HFFc6 (cell line): ENCODE results near the gene NSFL1C. TPM values are rescaled to one million over a fixed set of nuclear protein-coding genes. Genes with fewer than 3 reads are reported as not detected.

Experiments used
- DNase-seq: peaks from one replicate; pipeline ENCODE4 v3.0.0-alpha.2; 2018
- H3K27ac Mint-ChIP-seq: 2 replicates; pipeline ENCODE4 v1.8.0; 2020; ENCODE audit warnings: mild to moderate bottlenecking, mixed read lengths
- H3K27me3 Mint-ChIP-seq: 2 replicates; pipeline ENCODE4 v1.8.0; 2021; ENCODE audit warnings: mild to moderate bottlenecking, moderate library complexity, mixed read lengths; ENCODE audit not compliant: insufficient read depth
- H3K36me3 Mint-ChIP-seq: 2 replicates; pipeline ENCODE4 v1.8.0; 2021; ENCODE audit warnings: low read depth, mixed read lengths
- H3K4me1 Mint-ChIP-seq: 2 replicates; pipeline ENCODE4 v1.8.0; 2020; ENCODE audit warnings: low read depth, mixed read lengths
- H3K4me3 Mint-ChIP-seq: 2 replicates; pipeline ENCODE4 v1.8.0; 2020; ENCODE audit warnings: mild to moderate bottlenecking, moderate library complexity, mixed read lengths
- H3K9me3 Mint-ChIP-seq: 2 replicates; pipeline ENCODE4 v1.8.0; 2020; ENCODE audit warnings: mild to moderate bottlenecking, mixed read lengths
- CTCF ChIP-seq: fragments of 200-600 bp; sonication (generic); IDR thresholded peaks from 2 replicates; pipeline ENCODE4 v1.5.0; 2021; ENCODE audit warnings: antibody characterized with exemption, mild to moderate bottlenecking
- total RNA-seq, 6 experiments: library from RNA; stranded (reverse); fragmentation: NEBNext Ultra II Directional; extraction: Animal tissue kit (Norgen Biotek cat#: 25700); gene quantifications; 2 replicates in 1 of 6; 3 replicates in 5 of 6; pipeline ENCODE4 v1.2.3, GENCODE V29; 2021

NSFL1C gene
- total RNA-seq, 6 experiments from 2014 or later: 85.4 to 125 (median 103) TPM

DNA sequence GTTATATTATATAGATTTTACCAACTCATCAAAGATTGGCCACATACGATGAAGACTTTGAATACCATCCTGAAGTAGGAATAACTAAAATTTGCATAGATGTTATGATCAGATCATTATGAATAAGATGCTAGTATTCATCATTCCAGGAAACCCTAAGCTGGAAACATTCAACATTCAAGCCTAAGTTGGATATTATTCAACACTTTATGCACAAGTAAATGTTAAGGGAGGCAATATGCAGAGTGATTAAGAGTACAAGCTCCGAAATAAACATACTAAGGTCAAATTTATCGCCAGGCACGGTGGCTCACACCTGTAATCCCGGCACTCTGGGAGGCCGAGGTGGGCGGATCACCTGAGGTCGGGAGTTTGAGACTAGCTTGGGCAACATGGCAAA lies 30.4 kb downstream of the NSFL1C start:
- no peak for DNase-seq
- Mint-ChIP-seq H3K9me3 (no peaks in the 10 kb centered on the region), H3K27ac (no peak overlapping the region), H3K36me3 (no peaks in the 10 kb centered on the region; the same call in 1 of the 2 replicates), H3K4me1 (peaks cover 31% of the 10 kb centered on the region), H3K4me3 (no peak overlapping the region), H3K27me3 (peaks cover 2% of the 10 kb centered on the region)
- no peak for TF ChIP-seq CTCF

DNA sequence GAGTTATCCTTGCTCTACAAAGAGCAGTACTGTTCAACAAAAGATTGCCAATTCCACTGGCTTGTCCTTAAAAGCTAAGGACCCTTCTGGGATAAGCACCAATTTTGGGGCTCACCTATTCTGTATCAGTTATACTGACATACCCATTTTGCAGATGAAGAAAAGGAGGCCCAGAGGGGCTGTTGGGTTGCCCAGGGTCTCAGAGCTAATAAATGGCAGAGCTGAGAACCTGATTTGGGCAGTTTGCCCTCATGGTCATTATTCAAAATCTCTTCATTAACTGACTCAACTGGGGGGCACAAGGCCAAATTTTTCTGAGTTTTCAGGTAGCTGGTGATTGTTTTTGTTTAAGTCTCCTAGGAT lies 31.3 kb downstream of the NSFL1C start:
- no peaks in the 10 kb centered on the region; the same call in 1 of the 2 replicates for H3K36me3 Mint-ChIP-seq
- peaks cover 33% of the 10 kb centered on the region for H3K4me1 Mint-ChIP-seq
- H3K27ac Mint-ChIP-seq: peak overlapping the region; percentile 24; the same call in 1 of the 2 replicates
- H3K9me3 Mint-ChIP-seq: no peaks in the 10 kb centered on the region
- DNase-seq: no peak
- H3K4me3 Mint-ChIP-seq: no peak overlapping the region
- peaks cover 2% of the 10 kb centered on the region for H3K27me3 Mint-ChIP-seq
- no peak for TF ChIP-seq CTCF

DNA sequence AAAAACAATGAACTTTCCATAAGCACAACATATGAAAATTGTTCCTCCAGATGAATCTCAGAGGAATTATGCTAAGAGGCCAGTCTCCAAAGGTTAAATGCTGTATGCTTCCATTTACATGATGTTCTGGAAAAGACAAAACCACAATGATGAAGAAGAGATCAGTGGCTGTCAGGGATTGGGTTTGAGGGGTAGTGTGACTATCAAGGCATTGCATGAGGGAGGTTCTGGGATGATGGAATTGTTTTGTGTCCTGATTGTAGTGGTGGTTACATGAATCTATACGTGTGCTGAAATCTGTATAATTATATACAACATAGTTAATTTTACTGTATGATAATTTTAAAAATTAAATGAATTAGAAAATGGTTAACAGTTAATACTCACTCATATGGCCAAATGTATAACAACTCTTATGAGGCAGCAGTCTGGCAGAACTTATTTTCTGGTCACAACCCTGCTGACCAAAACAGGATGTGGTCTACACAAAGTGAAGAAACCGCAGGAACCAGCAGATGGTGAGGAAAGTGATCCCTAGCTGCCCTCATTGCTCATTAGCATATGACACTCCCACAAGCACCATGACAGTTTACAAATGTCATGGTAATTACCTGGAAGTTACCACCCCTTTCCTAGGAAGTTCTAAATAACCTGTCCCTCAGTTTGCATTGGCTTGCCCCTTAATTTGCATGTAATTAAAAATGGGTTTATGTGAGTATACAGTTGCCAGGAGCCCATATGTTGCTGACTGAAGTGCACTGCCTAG lies 31.9 kb downstream of the NSFL1C start:
- TF ChIP-seq CTCF: no peak
- peak; percentile 91 for DNase-seq
- no peaks in the 10 kb centered on the region; the same call in none of the 2 replicates for H3K36me3 Mint-ChIP-seq
- peaks cover 39% of the 10 kb centered on the region for H3K4me1 Mint-ChIP-seq
- H3K4me3 Mint-ChIP-seq: no peak overlapping the region
- no peaks in the 10 kb centered on the region for H3K9me3 Mint-ChIP-seq
- peak overlapping the region; percentile 24; the same call in 1 of the 2 replicates for H3K27ac Mint-ChIP-seq
- H3K27me3 Mint-ChIP-seq: peaks cover 3% of the 10 kb centered on the region

- peaks cover 2% of the 10 kb centered on the region; the same call in 1 of the 2 replicates for H3K27me3 Mint-ChIP-seq
- H3K4me1 Mint-ChIP-seq: peaks cover 46% of the 10 kb centered on the region
- H3K27ac Mint-ChIP-seq: no peak overlapping the region
- TF ChIP-seq CTCF: no peak
- no peak for DNase-seq
- no peaks in the 10 kb centered on the region for H3K9me3 Mint-ChIP-seq
- no peaks in the 10 kb centered on the region; the same call in none of the 2 replicates for H3K36me3 Mint-ChIP-seq
- no peak overlapping the region for H3K4me3 Mint-ChIP-seq
Measured at GRCh38 chr20:1431158-1431557, 35.5 kb downstream of the NSFL1C start.

DNA sequence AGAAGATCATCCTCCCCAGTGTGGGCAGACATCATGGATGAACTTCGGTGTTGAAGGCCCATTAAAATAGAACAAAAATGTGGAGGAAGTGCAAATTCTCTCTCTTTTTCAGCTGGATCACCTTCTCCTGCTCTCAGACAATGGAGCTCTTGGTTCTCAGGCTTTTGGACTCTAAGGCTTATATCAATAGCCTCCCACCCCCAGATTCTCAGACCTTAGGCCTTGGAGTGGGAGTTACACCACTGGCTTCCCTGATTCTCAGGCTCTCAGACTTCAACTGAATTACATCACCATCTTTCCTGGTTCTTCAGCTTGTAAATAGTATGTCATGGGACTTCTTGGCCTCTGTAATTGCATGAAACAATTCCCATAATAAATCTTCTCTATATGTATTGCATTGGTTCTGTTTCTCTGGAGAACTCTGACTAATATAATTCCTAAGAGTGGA lies 36.6 kb downstream of the NSFL1C start:
- H3K4me3 Mint-ChIP-seq: no peak overlapping the region
- peak; percentile 40 for DNase-seq
- no peaks in the 10 kb centered on the region for H3K9me3 Mint-ChIP-seq
- H3K36me3 Mint-ChIP-seq: no peaks in the 10 kb centered on the region; the same call in none of the 2 replicates
- H3K27ac Mint-ChIP-seq: no peak overlapping the region
- TF ChIP-seq CTCF: no peak
- peaks cover 2% of the 10 kb centered on the region; the same call in 1 of the 2 replicates for H3K27me3 Mint-ChIP-seq
- peaks cover 36% of the 10 kb centered on the region for H3K4me1 Mint-ChIP-seq
